ENCODE results near the gene IQCK. TPM values are rescaled to one million over a fixed set of nuclear protein-coding genes. Genes with fewer than 3 reads are reported as not detected.

IQCK gene
- total RNA-seq, 1 donor from 2014 or later: 5.8 TPM

DNA sequence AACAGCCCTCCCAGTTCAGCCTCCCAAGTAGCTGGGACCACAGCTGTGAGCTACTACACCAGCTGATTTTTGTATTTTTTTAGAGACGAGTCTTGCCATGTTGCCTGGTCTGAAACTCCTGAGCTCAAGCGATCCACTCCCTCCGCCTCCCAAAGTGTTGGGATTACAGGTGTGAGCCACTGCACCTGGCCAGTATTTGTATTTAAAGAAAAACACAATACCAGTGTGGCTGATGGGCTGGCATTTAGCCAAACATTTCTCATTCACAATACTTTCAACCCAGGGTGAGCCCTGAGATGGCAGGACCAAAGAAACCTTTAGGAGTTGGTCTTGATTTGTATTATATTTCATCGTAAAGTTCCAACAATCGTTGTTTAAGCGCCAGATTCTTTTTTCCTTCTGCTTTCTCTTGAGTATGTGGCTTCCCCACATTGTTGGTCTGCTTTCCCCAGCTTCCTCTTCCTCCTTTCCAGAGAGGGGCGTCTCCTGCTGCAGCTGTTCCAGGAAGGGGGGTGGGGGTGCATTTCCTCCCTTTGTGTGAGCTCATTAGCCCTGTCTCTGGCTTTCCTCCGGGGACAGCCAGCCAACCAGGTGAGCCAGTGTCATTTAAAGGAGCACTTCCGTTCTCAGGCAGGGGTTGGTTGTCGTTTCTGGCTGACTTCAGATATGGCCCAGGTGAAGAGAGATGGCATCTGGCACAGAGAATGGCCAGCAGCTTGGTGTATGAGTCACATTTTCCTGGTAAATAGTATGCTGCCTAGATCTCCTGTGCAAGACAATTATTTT, 86.7 kb downstream of the IQCK start:
- Mint-ChIP-seq H3K4me3 (ENCODE audit: unreplicated experiment) (no peak overlapping the region), H3K36me3 (ENCODE audit: unreplicated experiment) (peaks cover 3% of the 10 kb centered on the region), H3K4me1 (ENCODE audit: unreplicated experiment) (peaks cover 1% of the 10 kb centered on the region), H3K27me3 (ENCODE audit: unreplicated experiment) (no peaks in the 10 kb centered on the region), H3K27ac (ENCODE audit: unreplicated experiment) (no peak overlapping the region), H3K9me3 (ENCODE audit: unreplicated experiment) (peaks cover 9% of the 10 kb centered on the region)
- TF ChIP-seq CTCF (IDR thresholded peaks at IDR 0.05): no peak
- peak; percentile 59 for DNase-seq (ENCODE audit: extremely low spot score, unreplicated experiment)

- no peak for TF ChIP-seq CTCF (IDR thresholded peaks at IDR 0.05)
- Mint-ChIP-seq H3K4me3 (ENCODE audit: unreplicated experiment) (no peak overlapping the region), H3K9me3 (ENCODE audit: unreplicated experiment) (peaks cover 9% of the 10 kb centered on the region), H3K27me3 (ENCODE audit: unreplicated experiment) (no peaks in the 10 kb centered on the region), H3K27ac (ENCODE audit: unreplicated experiment) (no peak overlapping the region), H3K36me3 (ENCODE audit: unreplicated experiment) (peaks cover 3% of the 10 kb centered on the region), H3K4me1 (ENCODE audit: unreplicated experiment) (peaks cover 1% of the 10 kb centered on the region)
- no peak for DNase-seq (ENCODE audit: extremely low spot score, unreplicated experiment)
Measured at GRCh38 chr16:19805459-19806162, 87.5 kb downstream of the IQCK start.

DNA sequence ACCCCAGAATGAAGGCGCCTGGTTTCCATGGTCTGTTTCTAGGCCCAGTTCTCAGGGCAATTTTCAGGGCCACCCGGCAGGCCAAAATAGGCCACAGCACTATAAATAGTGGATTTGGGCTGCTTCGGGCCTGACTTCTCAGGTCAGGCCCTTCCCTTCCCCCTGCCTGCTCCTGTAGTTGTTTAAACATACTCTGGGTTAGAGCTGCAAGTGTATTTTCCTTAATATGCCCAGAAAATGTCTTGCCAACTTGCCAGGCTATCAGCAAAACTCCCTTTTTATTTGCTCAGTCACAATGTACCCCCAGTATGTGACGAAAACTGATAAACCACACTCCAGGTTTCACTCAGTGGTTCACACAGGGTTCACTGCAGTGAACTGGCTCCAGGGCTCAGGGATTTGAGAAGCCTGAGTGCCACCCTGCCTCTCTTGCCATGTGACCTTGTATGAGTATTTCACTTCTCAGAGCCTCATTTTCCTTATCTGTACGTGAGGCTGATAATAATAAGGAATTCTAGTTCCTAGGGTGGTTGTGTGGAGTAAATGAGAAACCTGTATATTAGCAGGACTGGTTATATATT, 90.1 kb downstream of the IQCK start:
- TF ChIP-seq CTCF (IDR thresholded peaks at IDR 0.05): no peak
- Mint-ChIP-seq H3K36me3 (ENCODE audit: unreplicated experiment) (peaks cover 3% of the 10 kb centered on the region), H3K27ac (ENCODE audit: unreplicated experiment) (no peak overlapping the region), H3K9me3 (ENCODE audit: unreplicated experiment) (peaks cover 12% of the 10 kb centered on the region), H3K4me1 (ENCODE audit: unreplicated experiment) (peaks cover 4% of the 10 kb centered on the region), H3K4me3 (ENCODE audit: unreplicated experiment) (no peak overlapping the region), H3K27me3 (ENCODE audit: unreplicated experiment) (no peaks in the 10 kb centered on the region)
- DNase-seq (ENCODE audit: extremely low spot score, unreplicated experiment): peak; percentile 57

DNA sequence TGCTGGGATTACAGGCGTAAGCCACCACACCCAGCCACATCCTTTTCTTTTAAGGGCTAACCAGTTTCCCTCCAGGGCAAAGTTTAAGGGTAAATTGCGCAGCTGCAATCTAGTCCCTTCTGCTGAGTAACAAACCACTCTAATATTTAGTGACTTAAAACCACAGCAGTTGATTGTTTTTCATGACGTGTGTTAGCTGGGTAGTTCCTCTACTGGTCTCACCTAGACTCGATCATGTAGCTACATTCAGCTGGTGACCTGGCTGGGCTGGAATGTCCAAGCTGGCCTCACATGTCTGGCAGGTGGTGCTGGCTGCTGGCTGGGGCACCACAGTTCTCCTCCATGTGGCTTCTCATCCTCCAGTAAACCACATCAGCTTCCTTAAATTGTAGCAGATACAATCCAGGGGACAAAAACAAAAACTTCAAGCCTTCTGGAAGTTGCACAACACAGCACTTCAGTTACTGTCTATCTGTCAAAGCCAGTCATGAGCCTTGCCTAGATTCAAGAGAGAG, 91.1 kb downstream of the IQCK start:
- DNase-seq (ENCODE audit: extremely low spot score, unreplicated experiment): peak; percentile 42
- H3K27ac Mint-ChIP-seq (ENCODE audit: unreplicated experiment): no peak overlapping the region
- no peak for TF ChIP-seq CTCF (IDR thresholded peaks at IDR 0.05)

DNA sequence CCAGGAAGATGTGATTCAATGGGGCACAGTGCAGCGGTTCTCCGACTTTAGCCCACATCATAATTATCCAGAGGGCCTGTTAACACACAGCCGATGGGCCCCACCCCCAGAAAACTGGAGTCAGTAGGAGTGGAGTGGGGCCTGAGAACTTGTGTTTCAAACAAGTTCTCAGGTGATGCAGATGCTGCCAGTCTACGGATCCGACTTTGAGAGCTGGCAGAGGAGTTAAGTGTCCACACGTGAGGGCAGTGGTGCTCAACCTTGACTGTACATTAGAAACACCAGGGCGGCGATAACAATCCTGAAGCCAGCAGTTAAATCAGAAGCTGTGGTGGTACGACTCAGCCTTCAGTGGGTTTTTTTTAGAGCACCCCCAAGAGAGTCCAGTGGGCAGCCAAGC, 91.6 kb downstream of the IQCK start:
- Mint-ChIP-seq H3K27me3 (ENCODE audit: unreplicated experiment) (no peaks in the 10 kb centered on the region), H3K27ac (ENCODE audit: unreplicated experiment) (no peak overlapping the region), H3K4me1 (ENCODE audit: unreplicated experiment) (peaks cover 4% of the 10 kb centered on the region), H3K4me3 (ENCODE audit: unreplicated experiment) (no peak overlapping the region), H3K9me3 (ENCODE audit: unreplicated experiment) (peaks cover 17% of the 10 kb centered on the region), H3K36me3 (ENCODE audit: unreplicated experiment) (peaks cover 3% of the 10 kb centered on the region)
- no peak for TF ChIP-seq CTCF (IDR thresholded peaks at IDR 0.05)
- DNase-seq (ENCODE audit: extremely low spot score, unreplicated experiment): peak; percentile 65

More for the DNA sequence above, 91.1 kb downstream of the IQCK start:
- Mint-ChIP-seq H3K36me3 (ENCODE audit: unreplicated experiment) (peaks cover 3% of the 10 kb centered on the region), H3K4me1 (ENCODE audit: unreplicated experiment) (peaks cover 4% of the 10 kb centered on the region), H3K9me3 (ENCODE audit: unreplicated experiment) (peaks cover 17% of the 10 kb centered on the region), H3K27me3 (ENCODE audit: unreplicated experiment) (no peaks in the 10 kb centered on the region), H3K4me3 (ENCODE audit: unreplicated experiment) (no peak overlapping the region)
